WTC11 (cell line): Measurements from ENCODE around the gene SPRYD7. TPM values are rescaled to one million over a fixed set of nuclear protein-coding genes. Genes with fewer than 3 reads are reported as not detected.

Experiments
- ATAC-seq: fragments of 200-7000 bp; cut with Tn5 transposase; 2 replicates; pipeline ENCODE4 v1.10.0; 2021; ENCODE audit warnings: mild to moderate bottlenecking, moderate library complexity
- CTCF ChIA-PET: fragments of 300-600 bp; sonication (Branson Sonifier 250); formaldehyde crosslinking; loops from one replicate; lab custom pipeline; 2021; ENCODE audit warnings: antibody characterized with exemption; lab: Charles Lee
- POLR2A ChIA-PET: fragments of 350-600 bp; sonication (Branson Sonifier 250); formaldehyde crosslinking; loops from one replicate; lab custom pipeline; 2021; ENCODE audit warnings: antibody characterized with exemption; lab: Charles Lee
- DNase-seq: peaks from one replicate; pipeline ENCODE4 v3.0.0; 2021; ENCODE audit warnings: low spot score
- H3K27ac Mint-ChIP-seq: 2 replicates; pipeline ENCODE4 v1.8.0; 2021; ENCODE audit warnings: mixed read lengths
- H3K27me3 Mint-ChIP-seq: 2 replicates; pipeline ENCODE4 v1.8.0; 2021; ENCODE audit warnings: low read depth, mild to moderate bottlenecking, moderate library complexity, mixed read lengths
- H3K36me3 Mint-ChIP-seq: 2 replicates; pipeline ENCODE4 v1.8.0; 2021; ENCODE audit warnings: mixed read lengths
- H3K4me1 Mint-ChIP-seq: 2 replicates; pipeline ENCODE4 v1.8.0; 2022; ENCODE audit warnings: mixed read lengths
- H3K4me3 Mint-ChIP-seq: 2 replicates; pipeline ENCODE4 v1.8.0; 2021; ENCODE audit warnings: mild to moderate bottlenecking, moderate library complexity, mixed read lengths
- H3K9me3 Mint-ChIP-seq: 2 replicates; pipeline ENCODE4 v1.8.0; 2021; ENCODE audit warnings: mixed read lengths
- GRHL2 ChIP-seq: fragments of 250-450 bp; sonication (Bioruptor Pico); IDR thresholded peaks from 2 replicates; pipeline ENCODE4 v1.8.0; 2022; ENCODE audit warnings: mild to moderate bottlenecking, moderate library complexity; ENCODE audit not compliant: insufficient replicate concordance, severe bottlenecking
- NR1H2 ChIP-seq: sonication (generic); formaldehyde crosslinking; IDR thresholded peaks from 2 replicates; pipeline ENCODE4 v1.9.0; 2021; ENCODE audit warnings: mild to moderate bottlenecking, moderate library complexity, missing genetic modification reagents
- NR3C1 ChIP-seq: sonication (generic); formaldehyde crosslinking; conservative IDR thresholded peaks from 2 replicates; pipeline ENCODE4 v1.8.1; 2023; ENCODE audit warnings: low read depth, mild to moderate bottlenecking, missing genetic modification reagents
- PRRX2 ChIP-seq: fragments of 250-450 bp; sonication (Bioruptor Pico); IDR thresholded peaks from 2 replicates; pipeline ENCODE4 v1.8.0; 2021; ENCODE audit warnings: mild to moderate bottlenecking
- RORB ChIP-seq: fragments of 250-450 bp; sonication (Bioruptor Pico); IDR thresholded peaks from 2 replicates; pipeline ENCODE4 v1.9.0; 2021; ENCODE audit warnings: mild to moderate bottlenecking
- SMAD4 ChIP-seq: sonication (generic); formaldehyde crosslinking; IDR thresholded peaks from 2 replicates; pipeline ENCODE4 v1.8.0; 2022; ENCODE audit warnings: mild to moderate bottlenecking, missing genetic modification reagents
- SOX15 ChIP-seq: fragments of 250-450 bp; sonication (Bioruptor Pico); IDR thresholded peaks from 2 replicates; pipeline ENCODE4 v1.9.0; 2021; ENCODE audit warnings: mild to moderate bottlenecking
- SP1 ChIP-seq: sonication (generic); formaldehyde crosslinking; conservative IDR thresholded peaks from 2 replicates; pipeline ENCODE4 v1.8.1; 2022; ENCODE audit warnings: missing genetic modification reagents
- ZNF232 ChIP-seq: sonication (generic); formaldehyde crosslinking; IDR thresholded peaks from 2 replicates; pipeline ENCODE4 v1.8.0; 2022; ENCODE audit warnings: mild to moderate bottlenecking, missing genetic modification reagents
- ZNF416 ChIP-seq: fragments of 250-450 bp; sonication (Bioruptor Pico); IDR thresholded peaks from 2 replicates; pipeline ENCODE4 v1.9.0; 2021; ENCODE audit warnings: mild to moderate bottlenecking, inconsistent platforms
- ZNF423 ChIP-seq: fragments of 250-450 bp; sonication (Bioruptor Pico); IDR thresholded peaks from 2 replicates; pipeline ENCODE4 v2.1.2; 2022; ENCODE audit warnings: mild to moderate bottlenecking, moderate library complexity
- total RNA-seq: library from RNA; stranded (reverse); gene quantifications from 3 replicates; pipeline ENCODE4 v1.2.3, GENCODE V29; 2021
- TF ChIP-seq, protein P1 (sequence below): sonication (generic); formaldehyde crosslinking; IDR thresholded peaks from 2 replicates; pipeline ENCODE4 v1.8.0; 2022; ENCODE audit warnings: mild to moderate bottlenecking, missing genetic modification reagents
- TF ChIP-seq, protein P2 (sequence below): sonication (generic); formaldehyde crosslinking; IDR thresholded peaks from 2 replicates; pipeline ENCODE4 v1.8.1; 2022; ENCODE audit warnings: low read depth, missing genetic modification reagents, borderline replicate concordance
- TF ChIP-seq, protein P3 (sequence below): fragments of 250-450 bp; sonication (Bioruptor Pico); IDR thresholded peaks from 2 replicates; pipeline ENCODE4 v1.8.0; 2021; ENCODE audit warnings: mild to moderate bottlenecking
- TF ChIP-seq, protein P4 (sequence below): fragments of 250-450 bp; sonication (Bioruptor Pico); conservative IDR thresholded peaks from 2 replicates; pipeline ENCODE4 v1.9.0; 2021; ENCODE audit warnings: mild to moderate bottlenecking
- TF ChIP-seq, protein P5 (sequence below): sonication (generic); formaldehyde crosslinking; IDR thresholded peaks from 2 replicates; pipeline ENCODE4 v1.8.1; 2023; ENCODE audit warnings: mild to moderate bottlenecking, missing genetic modification reagents
- TF ChIP-seq, protein P6 (sequence below): sonication (generic); formaldehyde crosslinking; IDR thresholded peaks from 2 replicates; pipeline ENCODE4 v1.8.0; 2022; ENCODE audit warnings: mild to moderate bottlenecking, missing genetic modification reagents
- TF ChIP-seq, protein P7 (sequence below): sonication (generic); formaldehyde crosslinking; IDR thresholded peaks from 2 replicates; pipeline ENCODE4 v1.8.1; 2023; ENCODE audit warnings: mild to moderate bottlenecking, missing genetic modification reagents, moderate library complexity
- TF ChIP-seq, protein P8 (sequence below): fragments of 250-450 bp; sonication (Bioruptor Pico); IDR thresholded peaks from 2 replicates; pipeline ENCODE4 v1.9.0; 2021; ENCODE audit warnings: mild to moderate bottlenecking
- TF ChIP-seq, protein P9 (sequence below): fragments of 200-600 bp; IDR thresholded peaks from 2 replicates; pipeline ENCODE4 v1.8.0; 2022; ENCODE audit warnings: antibody characterized with exemption

Gene SPRYD7
- total RNA-seq, 1 experiment from 2014 or later: 3.1 TPM

DNA sequence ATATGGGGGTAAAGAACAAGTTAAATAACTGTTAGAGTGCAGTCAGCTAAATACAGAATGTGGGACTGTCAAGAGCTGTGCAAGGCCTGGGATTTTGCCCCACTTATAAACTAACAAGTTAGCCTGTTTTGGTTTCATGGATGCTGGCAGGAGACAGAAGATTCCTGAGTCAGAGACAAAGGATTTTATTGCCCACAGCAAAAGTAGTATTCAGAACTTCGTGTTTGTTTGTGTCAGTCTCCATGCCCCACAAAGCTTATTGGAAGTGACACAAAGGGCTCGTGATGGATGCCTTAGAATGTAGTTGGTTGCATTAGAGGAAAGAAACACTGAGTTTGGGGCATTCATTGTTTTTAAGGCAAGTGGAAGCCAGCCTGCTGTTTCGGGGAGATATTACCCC is 22.2 kb upstream of the SPRYD7 start:
- peaks cover 7% of the 10 kb centered on the region; the same call in 1 of the 2 replicates for H3K27me3 Mint-ChIP-seq
- no peak for DNase-seq

More for the DNA sequence above, 22.2 kb upstream of the SPRYD7 start:
- Mint-ChIP-seq H3K36me3 (no peaks in the 10 kb centered on the region), H3K4me1 (no peaks in the 10 kb centered on the region)
- POLR2A ChIA-PET: no interaction called here
- TF ChIP-seq RORB (CRISPR knock-in tag): no peak
- TF ChIP-seq, protein P1, sequence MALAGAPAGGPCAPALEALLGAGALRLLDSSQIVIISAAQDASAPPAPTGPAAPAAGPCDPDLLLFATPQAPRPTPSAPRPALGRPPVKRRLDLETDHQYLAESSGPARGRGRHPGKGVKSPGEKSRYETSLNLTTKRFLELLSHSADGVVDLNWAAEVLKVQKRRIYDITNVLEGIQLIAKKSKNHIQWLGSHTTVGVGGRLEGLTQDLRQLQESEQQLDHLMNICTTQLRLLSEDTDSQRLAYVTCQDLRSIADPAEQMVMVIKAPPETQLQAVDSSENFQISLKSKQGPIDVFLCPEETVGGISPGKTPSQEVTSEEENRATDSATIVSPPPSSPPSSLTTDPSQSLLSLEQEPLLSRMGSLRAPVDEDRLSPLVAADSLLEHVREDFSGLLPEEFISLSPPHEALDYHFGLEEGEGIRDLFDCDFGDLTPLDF: no peak
- TF ChIP-seq, protein P2, sequence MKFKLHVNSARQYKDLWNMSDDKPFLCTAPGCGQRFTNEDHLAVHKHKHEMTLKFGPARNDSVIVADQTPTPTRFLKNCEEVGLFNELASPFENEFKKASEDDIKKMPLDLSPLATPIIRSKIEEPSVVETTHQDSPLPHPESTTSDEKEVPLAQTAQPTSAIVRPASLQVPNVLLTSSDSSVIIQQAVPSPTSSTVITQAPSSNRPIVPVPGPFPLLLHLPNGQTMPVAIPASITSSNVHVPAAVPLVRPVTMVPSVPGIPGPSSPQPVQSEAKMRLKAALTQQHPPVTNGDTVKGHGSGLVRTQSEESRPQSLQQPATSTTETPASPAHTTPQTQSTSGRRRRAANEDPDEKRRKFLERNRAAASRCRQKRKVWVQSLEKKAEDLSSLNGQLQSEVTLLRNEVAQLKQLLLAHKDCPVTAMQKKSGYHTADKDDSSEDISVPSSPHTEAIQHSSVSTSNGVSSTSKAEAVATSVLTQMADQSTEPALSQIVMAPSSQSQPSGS: no peak
- TF ChIP-seq SOX15: no peak
- TF ChIP-seq, protein P3, sequence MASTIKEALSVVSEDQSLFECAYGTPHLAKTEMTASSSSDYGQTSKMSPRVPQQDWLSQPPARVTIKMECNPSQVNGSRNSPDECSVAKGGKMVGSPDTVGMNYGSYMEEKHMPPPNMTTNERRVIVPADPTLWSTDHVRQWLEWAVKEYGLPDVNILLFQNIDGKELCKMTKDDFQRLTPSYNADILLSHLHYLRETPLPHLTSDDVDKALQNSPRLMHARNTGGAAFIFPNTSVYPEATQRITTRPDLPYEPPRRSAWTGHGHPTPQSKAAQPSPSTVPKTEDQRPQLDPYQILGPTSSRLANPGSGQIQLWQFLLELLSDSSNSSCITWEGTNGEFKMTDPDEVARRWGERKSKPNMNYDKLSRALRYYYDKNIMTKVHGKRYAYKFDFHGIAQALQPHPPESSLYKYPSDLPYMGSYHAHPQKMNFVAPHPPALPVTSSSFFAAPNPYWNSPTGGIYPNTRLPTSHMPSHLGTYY (CRISPR knock-in tag): no peak
- TF ChIP-seq, protein P4, sequence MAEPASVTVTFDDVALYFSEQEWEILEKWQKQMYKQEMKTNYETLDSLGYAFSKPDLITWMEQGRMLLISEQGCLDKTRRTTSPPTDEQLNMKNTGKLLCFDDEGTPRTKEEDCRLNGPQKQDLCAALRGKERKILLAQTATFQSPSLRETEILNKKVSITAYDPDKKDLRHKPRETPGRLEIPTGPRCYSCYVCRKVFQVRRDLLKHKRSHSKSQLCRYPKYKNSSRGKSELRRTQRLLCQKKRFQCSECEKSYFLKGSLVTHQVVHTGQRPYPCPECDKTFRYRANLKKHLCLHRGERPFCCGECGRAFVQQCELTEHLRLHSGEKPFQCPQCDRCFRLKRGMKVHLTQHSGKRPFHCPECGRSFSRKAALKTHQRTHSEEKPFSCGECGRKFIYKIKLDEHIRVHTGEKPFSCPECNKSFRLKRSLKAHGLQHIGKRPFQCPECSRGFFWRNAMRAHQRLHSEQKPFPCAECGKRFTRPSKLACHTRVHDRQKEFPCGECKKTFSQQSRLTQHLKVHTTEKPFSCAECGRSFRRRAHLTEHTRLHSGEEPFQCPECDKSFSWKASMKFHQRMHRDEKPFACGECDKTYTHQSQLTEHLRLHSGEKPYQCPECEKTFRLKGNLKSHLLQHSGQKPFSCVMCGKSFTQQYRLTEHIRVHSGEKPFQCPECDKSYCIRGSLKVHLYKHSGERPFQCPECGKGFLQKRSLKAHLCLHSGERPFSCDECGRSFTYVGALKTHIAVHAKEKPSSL (CRISPR knock-in tag): no peak
- TF ChIP-seq PRRX2 (CRISPR knock-in tag): no peak
- no peak for TF ChIP-seq GRHL2 (CRISPR knock-in tag)
- TF ChIP-seq, protein P5, sequence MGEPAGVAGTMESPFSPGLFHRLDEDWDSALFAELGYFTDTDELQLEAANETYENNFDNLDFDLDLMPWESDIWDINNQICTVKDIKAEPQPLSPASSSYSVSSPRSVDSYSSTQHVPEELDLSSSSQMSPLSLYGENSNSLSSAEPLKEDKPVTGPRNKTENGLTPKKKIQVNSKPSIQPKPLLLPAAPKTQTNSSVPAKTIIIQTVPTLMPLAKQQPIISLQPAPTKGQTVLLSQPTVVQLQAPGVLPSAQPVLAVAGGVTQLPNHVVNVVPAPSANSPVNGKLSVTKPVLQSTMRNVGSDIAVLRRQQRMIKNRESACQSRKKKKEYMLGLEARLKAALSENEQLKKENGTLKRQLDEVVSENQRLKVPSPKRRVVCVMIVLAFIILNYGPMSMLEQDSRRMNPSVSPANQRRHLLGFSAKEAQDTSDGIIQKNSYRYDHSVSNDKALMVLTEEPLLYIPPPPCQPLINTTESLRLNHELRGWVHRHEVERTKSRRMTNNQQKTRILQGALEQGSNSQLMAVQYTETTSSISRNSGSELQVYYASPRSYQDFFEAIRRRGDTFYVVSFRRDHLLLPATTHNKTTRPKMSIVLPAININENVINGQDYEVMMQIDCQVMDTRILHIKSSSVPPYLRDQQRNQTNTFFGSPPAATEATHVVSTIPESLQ (CRISPR knock-in tag): no peak
- TF ChIP-seq ZNF416 (CRISPR knock-in tag): no peak
- TF ChIP-seq ZNF423: no peak
- TF ChIP-seq ZNF232 (CRISPR knock-in tag): no peak
- TF ChIP-seq, protein P6, sequence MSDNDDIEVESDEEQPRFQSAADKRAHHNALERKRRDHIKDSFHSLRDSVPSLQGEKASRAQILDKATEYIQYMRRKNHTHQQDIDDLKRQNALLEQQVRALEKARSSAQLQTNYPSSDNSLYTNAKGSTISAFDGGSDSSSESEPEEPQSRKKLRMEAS: no peak
- TF ChIP-seq SP1 (CRISPR knock-in tag): no peak
- no peak for TF ChIP-seq NR3C1
- TF ChIP-seq NR1H2 (CRISPR knock-in tag): no peak
- TF ChIP-seq, protein P7, sequence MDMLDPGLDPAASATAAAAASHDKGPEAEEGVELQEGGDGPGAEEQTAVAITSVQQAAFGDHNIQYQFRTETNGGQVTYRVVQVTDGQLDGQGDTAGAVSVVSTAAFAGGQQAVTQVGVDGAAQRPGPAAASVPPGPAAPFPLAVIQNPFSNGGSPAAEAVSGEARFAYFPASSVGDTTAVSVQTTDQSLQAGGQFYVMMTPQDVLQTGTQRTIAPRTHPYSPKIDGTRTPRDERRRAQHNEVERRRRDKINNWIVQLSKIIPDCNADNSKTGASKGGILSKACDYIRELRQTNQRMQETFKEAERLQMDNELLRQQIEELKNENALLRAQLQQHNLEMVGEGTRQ (CRISPR knock-in tag): no peak
- TF ChIP-seq, protein P8, sequence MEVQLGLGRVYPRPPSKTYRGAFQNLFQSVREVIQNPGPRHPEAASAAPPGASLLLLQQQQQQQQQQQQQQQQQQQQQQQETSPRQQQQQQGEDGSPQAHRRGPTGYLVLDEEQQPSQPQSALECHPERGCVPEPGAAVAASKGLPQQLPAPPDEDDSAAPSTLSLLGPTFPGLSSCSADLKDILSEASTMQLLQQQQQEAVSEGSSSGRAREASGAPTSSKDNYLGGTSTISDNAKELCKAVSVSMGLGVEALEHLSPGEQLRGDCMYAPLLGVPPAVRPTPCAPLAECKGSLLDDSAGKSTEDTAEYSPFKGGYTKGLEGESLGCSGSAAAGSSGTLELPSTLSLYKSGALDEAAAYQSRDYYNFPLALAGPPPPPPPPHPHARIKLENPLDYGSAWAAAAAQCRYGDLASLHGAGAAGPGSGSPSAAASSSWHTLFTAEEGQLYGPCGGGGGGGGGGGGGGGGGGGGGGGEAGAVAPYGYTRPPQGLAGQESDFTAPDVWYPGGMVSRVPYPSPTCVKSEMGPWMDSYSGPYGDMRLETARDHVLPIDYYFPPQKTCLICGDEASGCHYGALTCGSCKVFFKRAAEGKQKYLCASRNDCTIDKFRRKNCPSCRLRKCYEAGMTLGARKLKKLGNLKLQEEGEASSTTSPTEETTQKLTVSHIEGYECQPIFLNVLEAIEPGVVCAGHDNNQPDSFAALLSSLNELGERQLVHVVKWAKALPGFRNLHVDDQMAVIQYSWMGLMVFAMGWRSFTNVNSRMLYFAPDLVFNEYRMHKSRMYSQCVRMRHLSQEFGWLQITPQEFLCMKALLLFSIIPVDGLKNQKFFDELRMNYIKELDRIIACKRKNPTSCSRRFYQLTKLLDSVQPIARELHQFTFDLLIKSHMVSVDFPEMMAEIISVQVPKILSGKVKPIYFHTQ: no peak
- TF ChIP-seq, protein P9, sequence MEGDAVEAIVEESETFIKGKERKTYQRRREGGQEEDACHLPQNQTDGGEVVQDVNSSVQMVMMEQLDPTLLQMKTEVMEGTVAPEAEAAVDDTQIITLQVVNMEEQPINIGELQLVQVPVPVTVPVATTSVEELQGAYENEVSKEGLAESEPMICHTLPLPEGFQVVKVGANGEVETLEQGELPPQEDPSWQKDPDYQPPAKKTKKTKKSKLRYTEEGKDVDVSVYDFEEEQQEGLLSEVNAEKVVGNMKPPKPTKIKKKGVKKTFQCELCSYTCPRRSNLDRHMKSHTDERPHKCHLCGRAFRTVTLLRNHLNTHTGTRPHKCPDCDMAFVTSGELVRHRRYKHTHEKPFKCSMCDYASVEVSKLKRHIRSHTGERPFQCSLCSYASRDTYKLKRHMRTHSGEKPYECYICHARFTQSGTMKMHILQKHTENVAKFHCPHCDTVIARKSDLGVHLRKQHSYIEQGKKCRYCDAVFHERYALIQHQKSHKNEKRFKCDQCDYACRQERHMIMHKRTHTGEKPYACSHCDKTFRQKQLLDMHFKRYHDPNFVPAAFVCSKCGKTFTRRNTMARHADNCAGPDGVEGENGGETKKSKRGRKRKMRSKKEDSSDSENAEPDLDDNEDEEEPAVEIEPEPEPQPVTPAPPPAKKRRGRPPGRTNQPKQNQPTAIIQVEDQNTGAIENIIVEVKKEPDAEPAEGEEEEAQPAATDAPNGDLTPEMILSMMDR: no peak
- TF ChIP-seq SMAD4 (CRISPR knock-in tag): no peak
- TF ChIP-seq, all 79 proteins: peak for 0
- CTCF ChIA-PET: no interaction called here
- Mint-ChIP-seq H3K4me3 (no peak overlapping the region), H3K9me3 (peaks cover 13% of the 10 kb centered on the region), H3K27ac (no peak overlapping the region)
- ATAC-seq: no peak
